Neutrophil (primary cell): ENCODE measurements around the gene RDH8.

Experiments used
- H3K27ac ChIP-seq: fragments of 200-600 bp; sonication (generic); 2 replicates; pipeline ENCODE4 v1.5.1; 2016; ENCODE audit warnings: mild to moderate bottlenecking, moderate library complexity
- H3K27me3 ChIP-seq: fragments of 200-600 bp; sonication (generic); 2 replicates; pipeline ENCODE4 v1.6.0; 2016; ENCODE audit warnings: mild to moderate bottlenecking
- H3K36me3 ChIP-seq: fragments of 200-600 bp; sonication (generic); 2 replicates; pipeline ENCODE4 v1.5.1; 2017
- H3K4me1 ChIP-seq, 2 experiments: fragments of 200-600 bp in 1 of 2; sonication (generic) in 1 of 2; 1 replicate in 1 of 2; 2 replicates in 1 of 2; pipeline versions ENCODE4 v1.5.1 to v1.6.1; 2013 to 2016; ENCODE audit warnings: low read depth in 1 of 2, low read length in 1 of 2, mild to moderate bottlenecking in 1 of 2, moderate library complexity in 1 of 2; ENCODE audit not compliant: control insufficient read depth in 1 of 2, insufficient read depth in 1 of 2
- H3K4me3 ChIP-seq, 2 experiments: fragments of 200-600 bp in 1 of 2; sonication (generic) in 1 of 2; 1 replicate in 1 of 2; 2 replicates in 1 of 2; pipeline ENCODE4 v1.5.1; 2013 to 2016; ENCODE audit warnings: low read depth in 1 of 2, low read length in 1 of 2, mild to moderate bottlenecking in 1 of 2, moderate library complexity in 1 of 2
- H3K9me3 ChIP-seq: fragments of 200-600 bp; sonication (generic); 2 replicates; pipeline ENCODE4 v1.5.1; 2016
- CTCF ChIP-seq: fragments of 200-600 bp; sonication (generic); IDR thresholded peaks from 2 replicates; pipeline ENCODE4 v1.5.1; 2016; ENCODE audit warnings: antibody characterized with exemption

Gene RDH8

GRCh38 chr19:9986787-9987281 lies 26.4 kb upstream of the RDH8 start:
- no peak for TF ChIP-seq CTCF
- H3K9me3 ChIP-seq = no peaks in the 10 kb centered on the region
- H3K4me1 ChIP-seq = no peaks in the 10 kb centered on the region
- H3K27me3 ChIP-seq = peaks cover 3% of the 10 kb centered on the region
- H3K27ac ChIP-seq = no peak overlapping the region
- H3K36me3 ChIP-seq = no peaks in the 10 kb centered on the region
- no peak overlapping the region for H3K4me3 ChIP-seq

GRCh38 chr19:9989504-9989903 lies 23.8 kb upstream of the RDH8 start:
- no peak overlapping the region for H3K27ac ChIP-seq
- TF ChIP-seq CTCF = no peak
- no peaks in the 10 kb centered on the region for H3K36me3 ChIP-seq
- H3K9me3 ChIP-seq = no peaks in the 10 kb centered on the region
- H3K4me3 ChIP-seq = no peak overlapping the region
- no peaks in the 10 kb centered on the region for H3K27me3 ChIP-seq
- no peaks in the 10 kb centered on the region for H3K4me1 ChIP-seq

DNA sequence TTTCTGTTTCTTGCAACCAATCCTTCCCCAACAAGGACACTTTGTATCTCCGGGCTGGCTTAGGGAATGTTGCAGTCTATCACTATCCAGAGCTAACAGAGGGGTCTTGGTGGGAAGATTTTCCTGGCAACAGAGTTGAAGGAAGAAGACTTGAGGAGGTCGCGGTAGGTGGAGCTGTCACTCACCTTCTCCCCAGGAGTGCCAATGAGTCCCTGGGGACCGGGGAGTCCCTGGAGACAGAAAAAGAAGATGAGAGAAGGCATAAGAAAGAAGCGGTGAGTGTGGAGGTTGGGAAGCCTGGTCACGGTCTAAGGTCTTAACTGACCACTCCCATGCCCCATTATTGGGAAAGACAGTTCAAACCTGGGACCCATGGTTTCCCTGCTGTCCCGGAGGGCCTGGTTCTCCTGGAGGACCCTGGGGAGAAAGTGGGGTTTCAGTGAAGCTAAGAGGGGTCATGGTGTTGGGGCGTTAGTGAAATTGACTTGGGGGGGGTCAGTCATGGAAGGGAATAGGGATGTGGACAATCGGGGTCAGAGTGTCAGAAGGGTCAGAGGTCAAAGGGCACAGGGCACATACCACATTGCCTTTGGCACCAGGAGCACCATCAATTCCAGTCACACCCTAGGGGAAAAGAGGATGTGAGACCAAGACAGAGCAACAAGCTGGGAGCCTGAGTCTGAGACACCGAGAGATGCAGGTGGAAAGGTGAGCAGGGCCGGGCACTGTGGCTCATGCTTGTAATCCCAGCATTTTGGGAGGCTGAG lies 21.7 kb upstream of the RDH8 start:
- Histone ChIP-seq H3K27me3 (no peaks in the 10 kb centered on the region), H3K4me1 (no peaks in the 10 kb centered on the region), H3K4me3 (no peak overlapping the region), H3K27ac (no peak overlapping the region), H3K36me3 (no peaks in the 10 kb centered on the region), H3K9me3 (no peaks in the 10 kb centered on the region)
- TF ChIP-seq CTCF = no peak

- no peak for TF ChIP-seq CTCF
Measured at GRCh38 chr19:9995084-9995483, 18.2 kb upstream of the RDH8 start.

GRCh38 chr19:9995999-9996398 lies 17.3 kb upstream of the RDH8 start:
- Histone ChIP-seq H3K9me3 (no peaks in the 10 kb centered on the region), H3K27me3 (peaks cover 8% of the 10 kb centered on the region), H3K4me3 (no peak overlapping the region), H3K4me1 (no peaks in the 10 kb centered on the region), H3K27ac (no peak overlapping the region), H3K36me3 (no peaks in the 10 kb centered on the region)
- TF ChIP-seq CTCF = no peak

More at GRCh38 chr19:9995084-9995483, 18.2 kb upstream of the RDH8 start:
- no peaks in the 10 kb centered on the region for H3K36me3 ChIP-seq
- H3K27me3 ChIP-seq = peaks cover 8% of the 10 kb centered on the region
- H3K27ac ChIP-seq = no peak overlapping the region
- H3K9me3 ChIP-seq = no peaks in the 10 kb centered on the region
- no peaks in the 10 kb centered on the region for H3K4me1 ChIP-seq
- H3K4me3 ChIP-seq = no peak overlapping the region
